Choroid plexus epithelial cell (primary cell): ENCODE results near the gene DENND6B.
"Not testable (repeated sequence)": the region's sequence is repeated elsewhere in the genome, so short reads cannot be mapped to it uniquely, and the experiment has no call there.

Source experiments
- DNase-seq: peaks from one replicate; pipeline ENCODE4 v3.0.0-alpha.2; 2010; ENCODE audit warnings: low read depth
- H3K4me3 ChIP-seq: 2 replicates; pipeline ENCODE4 v1.5.1; 2011; ENCODE audit warnings: low read depth, mild to moderate bottlenecking, control low read depth, low read length, moderate library complexity
- CTCF ChIP-seq: conservative IDR thresholded peaks from 2 replicates; pipeline ENCODE4 v1.5.1; 2011; ENCODE audit warnings: low read depth, mild to moderate bottlenecking, control low read depth, inconsistent platforms, low read length, moderate library complexity

DENND6B gene

GRCh38 chr22:50323900-50324299 lies 2.9 kb downstream of the DENND6B start:
- no peak for TF ChIP-seq CTCF
- H3K4me3 ChIP-seq = no peak overlapping the region
- no peak for DNase-seq

- not testable (repeated sequence) for DNase-seq, H3K4me3 ChIP-seq
Measured at GRCh38 chr22:50322382-50323104, 4.3 kb downstream of the DENND6B start.

- no peak for TF ChIP-seq CTCF
- DNase-seq = no peak
Measured at GRCh38 chr22:50320671-50321325, 6.0 kb downstream of the DENND6B start.

GRCh38 chr22:50320116-50320515 lies 6.7 kb downstream of the DENND6B start:
- H3K4me3 ChIP-seq = no peak overlapping the region

More at GRCh38 chr22:50320671-50321325, 6.0 kb downstream of the DENND6B start:
- no peak overlapping the region for H3K4me3 ChIP-seq

GRCh38 chr22:50319503-50319951 lies 7.3 kb downstream of the DENND6B start:
- DNase-seq = no peak
- no peak for TF ChIP-seq CTCF
- no peak overlapping the region for H3K4me3 ChIP-seq

More at GRCh38 chr22:50320116-50320515, 6.7 kb downstream of the DENND6B start:
- no peak for TF ChIP-seq CTCF
- no peak for DNase-seq

- no peak for DNase-seq
- no peak for TF ChIP-seq CTCF
Measured at GRCh38 chr22:50318698-50319411, 8.0 kb downstream of the DENND6B start.

GRCh38 chr22:50318356-50318697 lies 8.5 kb downstream of the DENND6B start:
- TF ChIP-seq CTCF = no peak
- H3K4me3 ChIP-seq = no peak overlapping the region
- no peak for DNase-seq

More at GRCh38 chr22:50318698-50319411, 8.0 kb downstream of the DENND6B start:
- H3K4me3 ChIP-seq = no peak overlapping the region
